A673 (cell line): Measurements from ENCODE around the gene ZNF611.
"Not testable (repeated sequence)": the region's sequence is repeated elsewhere in the genome, so short reads cannot be mapped to it uniquely, and the experiment has no call there.

ENCODE experiments used
- CTCF ChIP-seq: fragments of 300-800, 200-600 bp; sonication (generic); conservative IDR thresholded peaks from 2 replicates; pipeline ENCODE4 v1.5.1; 2017; ENCODE audit warnings: low read depth, mild to moderate bottlenecking, antibody characterized with exemption, low read length, moderate library complexity, mixed read lengths
- EZH2 ChIP-seq: fragments of 200-600 bp; sonication (generic); IDR thresholded peaks from 2 replicates; pipeline ENCODE4 v1.6.1; 2017; ENCODE audit warnings: borderline replicate concordance, low read depth, mild to moderate bottlenecking, mixed read lengths, antibody characterized with exemption, low read length; ENCODE audit not compliant: poor library complexity, severe bottlenecking

DNA sequence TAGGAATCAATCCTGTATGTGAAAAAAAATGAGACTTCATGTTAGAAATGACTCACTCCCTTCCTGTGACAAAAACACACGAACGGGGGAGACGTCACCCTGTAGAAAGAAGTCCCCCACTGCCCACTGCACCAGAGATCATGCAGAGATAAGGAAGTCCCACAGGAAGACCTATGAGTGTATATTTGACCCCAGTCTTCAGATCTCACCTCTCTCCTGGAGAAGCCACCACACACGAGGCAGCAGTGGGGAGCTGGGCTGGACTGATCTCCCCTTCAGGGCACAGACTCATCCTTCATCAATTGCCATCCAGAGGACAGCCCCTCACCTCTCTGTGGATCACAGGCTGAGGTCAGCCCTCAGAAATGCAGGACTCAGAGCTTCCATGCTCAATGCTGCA, 18.9 kb downstream of the ZNF611 start:
- TF ChIP-seq CTCF, EZH2: not testable (repeated sequence)
